Measurements from ENCODE around the gene TPH2.

Gene TPH2

GRCh38 chr12:72035625-72036024 is 97.0 kb downstream of the TPH2 start:
- DNase-seq (ENCODE audit: low spot score): no peak

- DNase-seq (ENCODE audit: low spot score): no peak
Measured at GRCh38 chr12:72036393-72036792, 97.7 kb downstream of the TPH2 start.

GRCh38 chr12:72037006-72037795 is 98.6 kb downstream of the TPH2 start:
- no peak for DNase-seq (ENCODE audit: low spot score)

GRCh38 chr12:72041811-72042210 is 103.2 kb downstream of the TPH2 start:
- DNase-seq (ENCODE audit: low spot score): no peak

- DNase-seq (ENCODE audit: low spot score): no peak
Measured at GRCh38 chr12:72053604-72054003, 115.0 kb downstream of the TPH2 start.

- DNase-seq (ENCODE audit: low spot score): no peak
Measured at GRCh38 chr12:72054511-72054910, 115.9 kb downstream of the TPH2 start.

GRCh38 chr12:72057330-72057914 is 118.8 kb downstream of the TPH2 start:
- DNase-seq (ENCODE audit: low spot score): no peak

GRCh38 chr12:72063073-72063472 is 124.4 kb downstream of the TPH2 start:
- DNase-seq (ENCODE audit: low spot score): no peak

- DNase-seq (ENCODE audit: low spot score): no peak
Measured at GRCh38 chr12:72071030-72071429, 132.4 kb downstream of the TPH2 start.

GRCh38 chr12:72072592-72073212 is 134.1 kb downstream of the TPH2 start:
- DNase-seq (ENCODE audit: low spot score): no peak

GRCh38 chr12:72074065-72074464 is 135.4 kb downstream of the TPH2 start:
- no peak for DNase-seq (ENCODE audit: low spot score)

GRCh38 chr12:72074956-72075355 is 136.3 kb downstream of the TPH2 start:
- no peak for DNase-seq (ENCODE audit: low spot score)

GRCh38 chr12:72075401-72075800 is 136.8 kb downstream of the TPH2 start:
- DNase-seq (ENCODE audit: low spot score): no peak

GRCh38 chr12:72075891-72076557 is 137.4 kb downstream of the TPH2 start:
- DNase-seq (ENCODE audit: low spot score): no peak

- DNase-seq (ENCODE audit: low spot score): no peak
Measured at GRCh38 chr12:72076558-72076915, 137.9 kb downstream of the TPH2 start.

GRCh38 chr12:72077111-72077820 is 138.6 kb downstream of the TPH2 start:
- DNase-seq (ENCODE audit: low spot score): no peak

GRCh38 chr12:72081777-72082176 is 143.1 kb downstream of the TPH2 start:
- no peak for DNase-seq (ENCODE audit: low spot score)

All from HuH-7 (cell line).